GM12891 (cell line): ENCODE results near the gene NRP2.

Experiments used
- PAX5 ChIP-seq: IDR thresholded peaks from 2 replicates; pipeline ENCODE4 v1.6.1; 2011; ENCODE audit warnings: low read length, moderate library complexity, mild to moderate bottlenecking; ENCODE audit not compliant: insufficient read depth, severe bottlenecking
- POLR2A ChIP-seq: IDR thresholded peaks from 2 replicates; pipeline ENCODE4 v1.6.1; 2011; ENCODE audit warnings: low read depth, low read length, control low read depth
- POLR2AphosphoS5 ChIP-seq: IDR thresholded peaks from 2 replicates; pipeline ENCODE4 v1.6.1; 2011; ENCODE audit warnings: low read depth, low read length, control low read depth
- POU2F2 ChIP-seq: IDR thresholded peaks from 2 replicates; pipeline ENCODE4 v1.6.1; 2011; ENCODE audit warnings: low read depth, mild to moderate bottlenecking, control low read depth, low read length, moderate library complexity
- SPI1 ChIP-seq: IDR thresholded peaks from 2 replicates; pipeline ENCODE4 v1.6.1; 2011; ENCODE audit warnings: low read depth, low read length, control low read depth
- TAF1 ChIP-seq: IDR thresholded peaks from 2 replicates; pipeline ENCODE4 v1.6.1; 2011; ENCODE audit warnings: low read depth, low read length, control low read depth

DNA sequence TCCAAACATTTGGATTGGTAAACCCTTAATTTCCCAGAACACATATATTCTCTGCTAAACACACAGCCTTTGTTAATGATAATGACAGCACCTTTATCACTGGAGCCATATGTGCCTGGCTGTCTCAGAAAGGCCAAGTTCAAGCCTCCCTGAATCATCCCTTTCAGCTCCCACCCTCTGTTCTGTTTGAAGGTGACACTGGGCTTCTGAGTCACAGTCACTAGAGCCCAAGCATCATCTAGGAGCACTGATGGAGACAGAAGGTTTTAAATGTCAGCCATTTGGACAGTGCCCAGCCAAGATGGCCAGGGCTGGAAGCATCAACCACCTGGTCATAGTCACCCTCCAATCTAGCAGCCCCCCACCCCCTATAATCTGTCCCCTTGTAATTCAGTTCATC is 80.6 kb downstream of the NRP2 start:
- TF ChIP-seq TAF1, result no peak
- no peak for TF ChIP-seq POLR2A
- no peak for TF ChIP-seq SPI1
- no peak for TF ChIP-seq POLR2AphosphoS5
- TF ChIP-seq POU2F2, result no peak
- no peak for TF ChIP-seq PAX5
